IMR-90 (cell line): Measurements from ENCODE around the gene PIEZO2. TPM values are rescaled to one million over a fixed set of nuclear protein-coding genes. Genes with fewer than 3 reads are reported as not detected.

Experiments
- ATAC-seq: fragments of 200-7000 bp; cut with Tn5 transposase; 2 replicates; pipeline ENCODE4 v1.9.1; 2020; ENCODE audit warnings: low read depth, mild to moderate bottlenecking, moderate library complexity
- BruUV-seq: library from RNA; stranded (reverse); fragments of 400-500 nt; replicated peaks from 2 replicates; lab custom pipeline; 2021; lab: Mats Ljungman, UMichigan
- CTCF ChIA-PET: fragments of 300-600 bp; formaldehyde crosslinking; extraction: SDS; loops from one replicate; lab custom pipeline; 2021; ENCODE audit warnings: antibody characterized with exemption; lab: Yijun Ruan, JAX
- POLR2A ChIA-PET: fragments of 300-600 bp; sonication (Branson Sonifier 250); formaldehyde crosslinking; loops from one replicate; lab custom pipeline; 2022; ENCODE audit warnings: antibody characterized with exemption; ENCODE audit not compliant: unreplicated experiment; lab: Charles Lee
- DNase-seq: peaks from one replicate; pipeline ENCODE4 v3.0.0; 2013
- H2AFZ ChIP-seq: replicated peaks from 2 replicates; pipeline ENCODE3; 2013; ENCODE audit warnings: low read length, mild to moderate bottlenecking; ENCODE audit not compliant: poor library complexity
- H2AK5ac ChIP-seq: 2 replicates; pipeline ENCODE4 v1.6.1; 2013; ENCODE audit warnings: low read depth, low read length, inconsistent platforms
- H2AK9ac ChIP-seq: replicated peaks from 2 replicates; pipeline ENCODE3; 2013; ENCODE audit warnings: mild to moderate bottlenecking, low read depth, low read length, moderate library complexity; ENCODE audit not compliant: poor library complexity
- H2BK120ac ChIP-seq: 2 replicates; pipeline ENCODE4 v1.6.1; 2013; ENCODE audit warnings: low read depth, low read length, inconsistent platforms
- H2BK15ac ChIP-seq: 3 replicates; pipeline ENCODE4 v1.6.1; 2013; ENCODE audit warnings: low read depth, low read length, inconsistent platforms
- H2BK20ac ChIP-seq: 2 replicates; pipeline ENCODE4 v1.6.1; 2013; ENCODE audit warnings: low read depth, mild to moderate bottlenecking, inconsistent platforms, low read length, moderate library complexity
- H2BK5ac ChIP-seq: 2 replicates; pipeline ENCODE4 v1.6.1; 2013; ENCODE audit warnings: mild to moderate bottlenecking, low read depth, low read length, inconsistent platforms; ENCODE audit not compliant: poor library complexity, severe bottlenecking
- H3K14ac ChIP-seq: replicated peaks from 2 replicates; pipeline ENCODE4 v1.6.1; 2013; ENCODE audit warnings: low read depth, low read length, inconsistent platforms
- H3K18ac ChIP-seq: 2 replicates; pipeline ENCODE4 v1.6.1; 2013; ENCODE audit warnings: low read depth, low read length, control low read depth
- H3K23ac ChIP-seq: 2 replicates; pipeline ENCODE4 v1.6.1; 2013; ENCODE audit warnings: low read depth, low read length, inconsistent platforms
- H3K27ac ChIP-seq: 2 replicates; pipeline ENCODE4 v1.5.1; 2013; ENCODE audit warnings: mild to moderate bottlenecking, control low read depth, low read length; ENCODE audit not compliant: insufficient read depth
- H3K27me3 ChIP-seq: 2 replicates; pipeline ENCODE4 v1.6.1; 2013; ENCODE audit warnings: low read length; ENCODE audit not compliant: control insufficient read depth, insufficient read depth
- H3K36me3 ChIP-seq: 2 replicates; pipeline ENCODE4 v1.6.1; 2013; ENCODE audit warnings: low read length, mixed read lengths; ENCODE audit not compliant: control insufficient read depth, insufficient read depth
- H3K4ac ChIP-seq: 2 replicates; pipeline ENCODE4 v1.6.1; 2013; ENCODE audit warnings: low read depth, low read length, inconsistent platforms
- H3K4me1 ChIP-seq: 2 replicates; pipeline ENCODE4 v1.6.1; 2013; ENCODE audit warnings: low read length, mixed read lengths; ENCODE audit not compliant: control insufficient read depth, insufficient read depth
- H3K4me2 ChIP-seq: 2 replicates; pipeline ENCODE4 v1.6.1; 2013; ENCODE audit warnings: low read depth, mild to moderate bottlenecking, control low read depth, low read length, moderate library complexity
- H3K4me3 ChIP-seq: 2 replicates; pipeline ENCODE4 v1.5.1; 2013; ENCODE audit warnings: low read depth, mild to moderate bottlenecking, control low read depth, low read length, moderate library complexity; ENCODE audit not compliant: insufficient read depth
- H3K56ac ChIP-seq: 2 replicates; pipeline ENCODE4 v1.6.1; 2013; ENCODE audit warnings: low read length, inconsistent platforms; ENCODE audit not compliant: insufficient read depth; ENCODE audit errors: extremely low read depth
- H3K79me1 ChIP-seq, 2 experiments: 2 replicates each; pipeline ENCODE4 v1.6.1; 2013; ENCODE audit warnings: low read length in 2 of 2, inconsistent platforms in 1 of 2, low read depth in 1 of 2
- H3K9ac ChIP-seq: 2 replicates; pipeline ENCODE4 v1.6.1; 2013; ENCODE audit warnings: low read depth, low read length, control low read depth
- H3K9me1 ChIP-seq: 2 replicates; pipeline ENCODE4 v1.6.1; 2013; ENCODE audit warnings: low read length, inconsistent platforms; ENCODE audit not compliant: insufficient read depth
- H3K9me3 ChIP-seq: 2 replicates; pipeline ENCODE4 v1.6.1; 2013; ENCODE audit warnings: low read length; ENCODE audit not compliant: control insufficient read depth, insufficient read depth
- H4K20me1 ChIP-seq: 2 replicates; pipeline ENCODE4 v1.6.1; 2013; ENCODE audit warnings: low read length, inconsistent platforms; ENCODE audit not compliant: insufficient read depth
- H4K5ac ChIP-seq: 2 replicates; pipeline ENCODE4 v1.6.1; 2013; ENCODE audit warnings: mild to moderate bottlenecking, low read depth, low read length, control low read depth
- H4K8ac ChIP-seq, 2 experiments: 2 replicates each; pipeline ENCODE4 v1.6.1; 2013; ENCODE audit warnings: low read depth in 2 of 2, low read length in 2 of 2, control low read depth in 1 of 2, inconsistent platforms in 1 of 2
- H4K91ac ChIP-seq: 2 replicates; pipeline ENCODE4 v1.6.1; 2013; ENCODE audit warnings: low read depth, low read length, inconsistent platforms; ENCODE audit not compliant: insufficient read depth
- BHLHE40 ChIP-seq: fragments of 150-350 bp; IDR thresholded peaks from 2 replicates; pipeline ENCODE4 v1.6.1; 2016; ENCODE audit warnings: mild to moderate bottlenecking, low read depth, low read length
- CEBPB ChIP-seq: IDR thresholded peaks from 2 replicates; pipeline ENCODE4 v1.6.1; 2012; ENCODE audit warnings: low read depth, low read length, improper control_type of control experiment
- CHD1 ChIP-seq: IDR thresholded peaks from 2 replicates; pipeline ENCODE4 v1.6.1; 2012; ENCODE audit warnings: low read depth, low read length, improper control_type of control experiment
- CTCF ChIP-seq: conservative IDR thresholded peaks from 2 replicates; pipeline ENCODE4 v1.5.1; 2012; ENCODE audit warnings: mild to moderate bottlenecking, low read depth, low read length, improper control_type of control experiment
- ELK1 ChIP-seq: fragments of 150-350 bp; IDR thresholded peaks from 2 replicates; pipeline ENCODE4 v1.6.1; 2016; ENCODE audit warnings: low read depth, mild to moderate bottlenecking, low read length, moderate library complexity, borderline replicate concordance
- FOS ChIP-seq: fragments of 150-350 bp; IDR thresholded peaks from 2 replicates; pipeline ENCODE4 v1.6.1; 2016; ENCODE audit warnings: low read depth, low read length
- MAFK ChIP-seq: IDR thresholded peaks from 2 replicates; pipeline ENCODE4 v1.6.1; 2012; ENCODE audit warnings: low read depth, low read length, improper control_type of control experiment
- MAZ ChIP-seq: IDR thresholded peaks from 2 replicates; pipeline ENCODE4 v1.6.1; 2012; ENCODE audit warnings: low read depth, mild to moderate bottlenecking, low read length, improper control_type of control experiment, moderate library complexity, borderline replicate concordance
- MXI1 ChIP-seq: IDR thresholded peaks from 2 replicates; pipeline ENCODE4 v1.6.1; 2012; ENCODE audit warnings: low read depth, mild to moderate bottlenecking, low read length, moderate library complexity, borderline replicate concordance
- NFE2L2 ChIP-seq: fragments of 150-350 bp; IDR thresholded peaks from 2 replicates; pipeline ENCODE4 v1.6.1; 2016; ENCODE audit warnings: low read depth, mild to moderate bottlenecking, low read length
- POLR2A ChIP-seq: IDR thresholded peaks from 2 replicates; pipeline ENCODE4 v1.6.1; 2012; ENCODE audit warnings: mild to moderate bottlenecking, low read depth, low read length
- RAD21 ChIP-seq: IDR thresholded peaks from 2 replicates; pipeline ENCODE4 v1.6.1; 2012; ENCODE audit warnings: low read length, improper control_type of control experiment
- RCOR1 ChIP-seq: IDR thresholded peaks from 2 replicates; pipeline ENCODE4 v1.6.1; 2012; ENCODE audit warnings: mild to moderate bottlenecking, low read length, improper control_type of control experiment; ENCODE audit not compliant: insufficient replicate concordance
- RFX5 ChIP-seq: IDR thresholded peaks from 2 replicates; pipeline ENCODE4 v1.8.0; 2012; ENCODE audit warnings: low read depth, mild to moderate bottlenecking, low read length, moderate library complexity
- SMC3 ChIP-seq: fragments of 150-350 bp; IDR thresholded peaks from 2 replicates; pipeline ENCODE4 v1.6.1; 2016; ENCODE audit warnings: low read depth, mild to moderate bottlenecking, antibody characterized with exemption, low read length, moderate library complexity
- USF2 ChIP-seq: fragments of 150-350 bp; IDR thresholded peaks from 2 replicates; pipeline ENCODE4 v1.6.1; 2017; ENCODE audit warnings: mild to moderate bottlenecking, antibody characterized with exemption, low read length, low read depth
- WGBS, 2 experiments: methylation state at CpG; one replicate each; pipeline versions ENCODE4 v1.1.5 to v1.1.7; 2013; ENCODE audit warnings: missing lambda C conversion rate in 2 of 2; ENCODE audit not compliant: insufficient read length in 1 of 2; ENCODE audit errors: extremely low coverage in 2 of 2; 5-methylcytosine and 5-hydroxymethylcytosine counted together
- dilution Hi-C: fragments of 300-500 bp; cut with HindIII; formaldehyde crosslinking; loops from one replicate; pipeline ENCODE4 v1.14.3; 2018; ENCODE audit warnings: low sequenced_read_pairs; ENCODE audit not compliant: unreplicated experiment
- in situ Hi-C: fragments of 300-500 bp; cut with MboI; formaldehyde crosslinking; loops from 3 replicates; pipeline ENCODE4 v1.14.3; 2019; ENCODE audit warnings: low sequenced_read_pairs, inconsistent platforms, mixed read lengths
- intact Hi-C: fragments of 100-400 bp; cut with micrococcal nuclease; formaldehyde crosslinking; loops from 2 replicates; pipeline ENCODE4 v1.10.0; 2022
- polyA plus RNA-seq, 3 experiments: library from polyadenylated mRNA; depleted of rRNA; stranded (reverse); fragments of >200 nt; gene quantifications; 2 replicates each; pipeline ENCODE4 v1.2.3, GENCODE V29; 2012; ENCODE audit warnings: low replicate concordance in 1 of 3
- total RNA-seq: library from RNA; depleted of rRNA; stranded (reverse); fragments of >200 nt; gene quantifications from 2 replicates; pipeline ENCODE4 v1.2.3, GENCODE V29; 2012

PIEZO2 gene
- total and polyA plus RNA-seq, 2 of the 4 experiments (the other 2 are of a cell fraction), result 2.4 to 4.1 TPM

DNA sequence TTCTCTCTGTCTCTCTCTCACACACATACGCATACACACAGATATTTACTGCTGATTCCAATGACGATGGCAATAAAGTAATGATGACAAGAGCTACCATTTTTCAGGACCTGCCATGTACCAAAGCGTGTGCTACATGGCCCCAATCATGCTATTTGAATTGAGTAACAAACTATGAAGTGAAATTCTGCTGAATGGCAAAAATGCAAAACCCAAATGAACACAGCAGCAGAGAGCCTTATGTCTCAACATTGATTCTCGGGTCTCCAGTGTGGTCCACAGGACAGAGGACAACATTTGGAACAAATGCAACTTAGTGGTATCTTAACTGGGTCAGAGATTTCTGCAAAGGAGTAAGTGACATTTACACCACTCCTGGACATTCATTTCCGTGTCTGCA, 117.4 kb downstream of the PIEZO2 start:
- Histone ChIP-seq H3K79me1 (peaks cover 0 to 5% of the 10 kb centered on the region in 2 experiments; a peak in 1 of 4 replicates), H3K4me1 (peaks cover 4% of the 10 kb centered on the region; the same call in 1 of the 2 replicates), H3K56ac (no peak overlapping the region), H4K91ac (no peak overlapping the region), H3K9me3 (no peaks in the 10 kb centered on the region), H2BK15ac (no peak overlapping the region), H3K27ac (no peak overlapping the region), H2BK120ac (no peak overlapping the region), H3K18ac (no peak overlapping the region), H3K23ac (no peak overlapping the region), H3K27me3 (no peaks in the 10 kb centered on the region), H2AK9ac (no peak overlapping the region), H3K36me3 (no peaks in the 10 kb centered on the region), H4K8ac (no peak overlapping the region), H2BK20ac (no peak overlapping the region), H2BK5ac (no peak overlapping the region), H3K4ac (no peak overlapping the region), H4K20me1 (no peaks in the 10 kb centered on the region), H2AFZ (no peak overlapping the region), H4K5ac (no peak overlapping the region), H3K14ac (no peak overlapping the region), H3K9ac (no peak overlapping the region), H3K9me1 (0 out of 2 replicates have a peak, but pooled peaks cover 4% of the 10 kb centered on the region), H3K4me3 (no peak overlapping the region), H2AK5ac (no peak overlapping the region), H3K4me2 (no peak overlapping the region)
- ChIA-PET CTCF (no interaction called here), POLR2A (no interaction called here)
- no peak for ATAC-seq
- BruUV-seq, result no TSS peak
- dilution Hi-C loops (no loop called here), in situ Hi-C loops (no loop called here), intact Hi-C loops (no loop called here)
- 100% methylated on average over 1 of the region's 5 CpGs; no CpG with 5 or more reads in 1 of the 2 experiments for WGBS, 2 experiments
- no peak for DNase-seq
- TF ChIP-seq RCOR1 (no peak), CEBPB (no peak), MAFK (no peak), RAD21 (no peak), CTCF (no peak), CHD1 (no peak), FOS (no peak), MXI1 (no peak), ELK1 (no peak), POLR2A (no peak), SMC3 (no peak), USF2 (no peak), NFE2L2 (no peak), RFX5 (no peak), BHLHE40 (no peak), MAZ (no peak)
